OCI-LY7 (cell line): Measurements from ENCODE around the gene PLEKHH2. TPM values are rescaled to one million over a fixed set of nuclear protein-coding genes. Genes with fewer than 3 reads are reported as not detected.

Experiments
- BruUV-seq: library from RNA; stranded (reverse); fragments of 400-500 nt; replicated peaks from 2 replicates; lab custom pipeline; 2021; lab: Mats Ljungman, UMichigan
- CTCF ChIA-PET: fragments of 300-600 bp; sonication (Branson Sonifier 250); formaldehyde crosslinking; loops from one replicate; lab custom pipeline; 2022; ENCODE audit warnings: antibody characterized with exemption; ENCODE audit not compliant: unreplicated experiment; lab: Charles Lee
- POLR2A ChIA-PET: fragments of 300-600 bp; sonication (Branson Sonifier 250); formaldehyde crosslinking; loops from one replicate; lab custom pipeline; 2022; ENCODE audit warnings: antibody characterized with exemption; lab: Charles Lee
- DNase-seq: peaks from one replicate; pipeline ENCODE4 v3.0.0-alpha.2; 2015; ENCODE audit warnings: low spot score
- H2AFZ ChIP-seq: fragments of 200-600 bp; sonication (generic), shearing (Covaris generic); 2 replicates; pipeline ENCODE4 v1.6.1; 2014; ENCODE audit warnings: mild to moderate bottlenecking, antibody characterized with exemption, low read length, moderate library complexity
- H3K27ac ChIP-seq: fragments of 200-600 bp; sonication (generic); 2 replicates; pipeline ENCODE4 v1.5.1; 2014; ENCODE audit warnings: mixed run types, low read depth, mild to moderate bottlenecking, moderate library complexity, low read length, inconsistent platforms; ENCODE audit not compliant: poor library complexity, severe bottlenecking
- H3K36me3 ChIP-seq: fragments of 200-600 bp; sonication (generic); 2 replicates; pipeline ENCODE4 v1.6.1; 2014; ENCODE audit warnings: mild to moderate bottlenecking, antibody characterized with exemption, low read length, moderate library complexity, mixed read lengths; ENCODE audit not compliant: insufficient read depth
- H3K4me1 ChIP-seq: fragments of 200-600 bp; sonication (generic); 2 replicates; pipeline ENCODE4 v1.5.1; 2014; ENCODE audit warnings: mild to moderate bottlenecking, low read length; ENCODE audit not compliant: insufficient read depth, poor library complexity, severe bottlenecking
- H3K4me2 ChIP-seq: fragments of 200-600 bp; sonication (generic); 2 replicates; pipeline ENCODE4 v1.6.1; 2014; ENCODE audit warnings: mild to moderate bottlenecking, low read length
- H3K4me3 ChIP-seq: fragments of 200-600 bp; sonication (generic); 2 replicates; pipeline ENCODE4 v1.5.1; 2014; ENCODE audit warnings: mild to moderate bottlenecking, low read depth, low read length; ENCODE audit not compliant: poor library complexity, severe bottlenecking
- H3K79me2 ChIP-seq: fragments of 200-600 bp; sonication (generic); 2 replicates; pipeline ENCODE4 v1.6.1; 2016; ENCODE audit warnings: low read depth, mild to moderate bottlenecking, low read length, moderate library complexity, mixed read lengths; ENCODE audit not compliant: insufficient read depth
- H3K9me2 ChIP-seq: fragments of 200-600 bp; sonication (generic); 2 replicates; pipeline ENCODE4 v1.6.1; 2016; ENCODE audit warnings: mild to moderate bottlenecking, low read length, mixed read lengths; ENCODE audit not compliant: insufficient read depth
- H3K9me3 ChIP-seq: fragments of 200-600 bp; sonication (generic); 2 replicates; pipeline ENCODE4 v1.6.1; 2014; ENCODE audit warnings: mild to moderate bottlenecking, mixed run types, low read length, mixed read lengths
- H4K20me1 ChIP-seq: fragments of 200-600 bp; sonication (generic); 2 replicates; pipeline ENCODE4 v1.6.1; 2014; ENCODE audit warnings: mild to moderate bottlenecking, antibody characterized with exemption, low read length, moderate library complexity, mixed read lengths; ENCODE audit not compliant: insufficient read depth
- CTCF ChIP-seq: fragments of 200-600 bp; sonication (generic); conservative IDR thresholded peaks from 2 replicates; pipeline ENCODE4 v1.5.1; 2014; ENCODE audit warnings: mild to moderate bottlenecking, antibody characterized with exemption, low read length, moderate library complexity, mixed read lengths
- EZH2phosphoT487 ChIP-seq: fragments of 200-600 bp; sonication (generic); IDR thresholded peaks from 2 replicates; pipeline ENCODE4 v1.6.1; 2018; ENCODE audit warnings: low read depth, borderline replicate concordance, mild to moderate bottlenecking, mixed run types, antibody characterized with exemption, low read length, moderate library complexity, mixed read lengths
- intact Hi-C: fragments of 100-400 bp; cut with micrococcal nuclease; formaldehyde crosslinking; loops from one replicate; pipeline ENCODE4 v1.10.0; 2022; ENCODE audit not compliant: unreplicated experiment
- total RNA-seq, 2 experiments: library from RNA; depleted of rRNA in 1 of 2; stranded (reverse); fragments of >200 nt in 1 of 2; shearing (Covaris generic) in 1 of 2; gene quantifications; 2 replicates each; pipeline ENCODE4 v1.2.3, GENCODE V29; 2014 to 2022

The PLEKHH2 gene
- total RNA-seq, 2 experiments from 2014 or later, result 1.5 to 2.6 TPM

GRCh38 chr2:43611987-43612894 lies 24.8 kb upstream of the PLEKHH2 start:
- POLR2A ChIA-PET, result no interaction called here
- no peak for TF ChIP-seq EZH2phosphoT487
- TF ChIP-seq CTCF, result peak; percentile 96
- H3K79me2 ChIP-seq, result no peaks in the 10 kb centered on the region
- peak; percentile 73 for DNase-seq
- no peaks in the 10 kb centered on the region for H3K9me2 ChIP-seq
- no peaks in the 10 kb centered on the region for H4K20me1 ChIP-seq
- no peaks in the 10 kb centered on the region for H3K9me3 ChIP-seq
- CTCF ChIA-PET, result no interaction called here
- H2AFZ ChIP-seq, result no peak overlapping the region
- no peak overlapping the region for H3K27ac ChIP-seq
- H3K4me3 ChIP-seq, result no peak overlapping the region
- intact Hi-C loops, result loop anchor here (5.0 kb wide), 1 partner anchor 160 kb away; the partner anchor contains the start of gene DYNC2LI1
- BruUV-seq, result no TSS peak
- no peaks in the 10 kb centered on the region for H3K4me1 ChIP-seq
- H3K4me2 ChIP-seq, result no peak overlapping the region
- H3K36me3 ChIP-seq, result no peaks in the 10 kb centered on the region

- Histone ChIP-seq H3K36me3 (no peaks in the 10 kb centered on the region), H3K4me1 (no peaks in the 10 kb centered on the region), H3K9me2 (no peaks in the 10 kb centered on the region), H3K27ac (no peak overlapping the region), H3K4me2 (no peak overlapping the region), H2AFZ (no peak overlapping the region), H3K4me3 (no peak overlapping the region), H3K79me2 (no peaks in the 10 kb centered on the region), H3K9me3 (no peaks in the 10 kb centered on the region), H4K20me1 (no peaks in the 10 kb centered on the region)
- ChIA-PET CTCF (no interaction called here), POLR2A (no interaction called here)
- intact Hi-C loops, result loop anchor here (5.0 kb wide), 1 partner anchor 159 kb away; the partner anchor contains the start of gene DYNC2LI1
- BruUV-seq, result no TSS peak
- TF ChIP-seq EZH2phosphoT487 (no peak), CTCF (no peak)
- DNase-seq, result no peak
Measured at GRCh38 chr2:43612944-43613343, 24.1 kb upstream of the PLEKHH2 start.
